GM21786 (cell line): ENCODE measurements around the gene CAV3.

Experiments
- ATAC-seq: cut with Tn5 transposase; IDR thresholded peaks from one replicate; pipeline ENCODE4 v1.9.1; 2021; ENCODE audit not compliant: unreplicated experiment

CAV3 gene

GRCh38 chr3:8790529-8790928 lies 56.9 kb downstream of the CAV3 start:
- ATAC-seq: no peak

GRCh38 chr3:8793242-8793641 lies 59.6 kb downstream of the CAV3 start:
- ATAC-seq: no peak

- no peak for ATAC-seq
Measured at GRCh38 chr3:8794247-8794646, 60.6 kb downstream of the CAV3 start.
